Epithelial cell of esophagus (primary cell): ENCODE data around the gene TYSND1.

ENCODE experiments used
- DNase-seq: peaks from one replicate; pipeline ENCODE4 v3.0.0; 2010; ENCODE audit warnings: low read depth
- H3K4me3 ChIP-seq: 2 replicates; pipeline ENCODE4 v1.5.1; 2011; ENCODE audit warnings: mild to moderate bottlenecking, low read length, control low read depth
- TF ChIP-seq, protein P1 (sequence below): IDR thresholded peaks from 2 replicates; pipeline ENCODE4 v1.5.1; 2011; ENCODE audit warnings: low read depth, mild to moderate bottlenecking, low read length, control low read depth, inconsistent platforms; ENCODE audit not compliant: insufficient read depth; ENCODE audit errors: missing control alignments

Gene TYSND1

DNA sequence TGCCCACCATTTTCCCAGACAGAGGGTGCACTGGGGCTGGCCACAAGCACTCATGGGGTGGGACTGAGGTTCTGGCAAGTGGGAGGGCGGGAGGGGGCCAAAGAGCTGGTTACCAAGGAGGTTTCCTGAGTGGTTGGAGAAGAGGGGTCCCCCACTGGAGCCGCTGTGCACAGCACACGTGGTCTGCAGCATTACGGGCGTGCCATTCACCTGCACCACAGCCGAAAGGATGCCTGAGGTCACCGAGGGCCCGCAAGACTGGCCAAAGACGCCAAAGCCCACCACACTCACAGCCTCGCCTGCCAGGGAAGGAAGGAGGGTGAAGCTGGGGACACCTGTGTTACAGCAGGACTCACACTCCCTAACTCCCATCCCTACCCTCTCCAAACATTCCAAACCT is 3.9 kb downstream of the TYSND1 start:
- H3K4me3 ChIP-seq = no peak overlapping the region
- DNase-seq = no peak
- TF ChIP-seq, protein P1, sequence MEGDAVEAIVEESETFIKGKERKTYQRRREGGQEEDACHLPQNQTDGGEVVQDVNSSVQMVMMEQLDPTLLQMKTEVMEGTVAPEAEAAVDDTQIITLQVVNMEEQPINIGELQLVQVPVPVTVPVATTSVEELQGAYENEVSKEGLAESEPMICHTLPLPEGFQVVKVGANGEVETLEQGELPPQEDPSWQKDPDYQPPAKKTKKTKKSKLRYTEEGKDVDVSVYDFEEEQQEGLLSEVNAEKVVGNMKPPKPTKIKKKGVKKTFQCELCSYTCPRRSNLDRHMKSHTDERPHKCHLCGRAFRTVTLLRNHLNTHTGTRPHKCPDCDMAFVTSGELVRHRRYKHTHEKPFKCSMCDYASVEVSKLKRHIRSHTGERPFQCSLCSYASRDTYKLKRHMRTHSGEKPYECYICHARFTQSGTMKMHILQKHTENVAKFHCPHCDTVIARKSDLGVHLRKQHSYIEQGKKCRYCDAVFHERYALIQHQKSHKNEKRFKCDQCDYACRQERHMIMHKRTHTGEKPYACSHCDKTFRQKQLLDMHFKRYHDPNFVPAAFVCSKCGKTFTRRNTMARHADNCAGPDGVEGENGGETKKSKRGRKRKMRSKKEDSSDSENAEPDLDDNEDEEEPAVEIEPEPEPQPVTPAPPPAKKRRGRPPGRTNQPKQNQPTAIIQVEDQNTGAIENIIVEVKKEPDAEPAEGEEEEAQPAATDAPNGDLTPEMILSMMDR = no peak

- no peak overlapping the region for H3K4me3 ChIP-seq
- TF ChIP-seq, protein P1 = no peak
- DNase-seq = no peak
These were observed 6.2 kb downstream of the TYSND1 start for GRCh38 chr10:70140297-70140696.

DNA sequence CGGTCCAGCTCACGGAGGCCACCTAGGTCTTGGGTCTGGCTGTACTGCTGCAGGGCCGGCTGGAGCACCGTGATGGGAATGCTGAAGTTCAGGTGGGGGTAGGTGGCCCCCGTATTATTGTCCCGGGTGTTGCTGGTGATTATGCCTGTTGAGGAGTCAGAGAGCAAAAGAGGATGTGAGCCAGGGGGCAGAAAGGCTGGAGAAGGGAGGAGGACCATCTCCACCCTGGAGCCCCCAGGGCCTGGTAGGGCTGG is 6.6 kb downstream of the TYSND1 start:
- no peak for DNase-seq
- no peak overlapping the region for H3K4me3 ChIP-seq
- TF ChIP-seq, protein P1 = no peak

GRCh38 chr10:70139151-70139996 is 7.1 kb downstream of the TYSND1 start:
- no peak overlapping the region for H3K4me3 ChIP-seq
- no peak for DNase-seq
- TF ChIP-seq, protein P1 = no peak

DNA sequence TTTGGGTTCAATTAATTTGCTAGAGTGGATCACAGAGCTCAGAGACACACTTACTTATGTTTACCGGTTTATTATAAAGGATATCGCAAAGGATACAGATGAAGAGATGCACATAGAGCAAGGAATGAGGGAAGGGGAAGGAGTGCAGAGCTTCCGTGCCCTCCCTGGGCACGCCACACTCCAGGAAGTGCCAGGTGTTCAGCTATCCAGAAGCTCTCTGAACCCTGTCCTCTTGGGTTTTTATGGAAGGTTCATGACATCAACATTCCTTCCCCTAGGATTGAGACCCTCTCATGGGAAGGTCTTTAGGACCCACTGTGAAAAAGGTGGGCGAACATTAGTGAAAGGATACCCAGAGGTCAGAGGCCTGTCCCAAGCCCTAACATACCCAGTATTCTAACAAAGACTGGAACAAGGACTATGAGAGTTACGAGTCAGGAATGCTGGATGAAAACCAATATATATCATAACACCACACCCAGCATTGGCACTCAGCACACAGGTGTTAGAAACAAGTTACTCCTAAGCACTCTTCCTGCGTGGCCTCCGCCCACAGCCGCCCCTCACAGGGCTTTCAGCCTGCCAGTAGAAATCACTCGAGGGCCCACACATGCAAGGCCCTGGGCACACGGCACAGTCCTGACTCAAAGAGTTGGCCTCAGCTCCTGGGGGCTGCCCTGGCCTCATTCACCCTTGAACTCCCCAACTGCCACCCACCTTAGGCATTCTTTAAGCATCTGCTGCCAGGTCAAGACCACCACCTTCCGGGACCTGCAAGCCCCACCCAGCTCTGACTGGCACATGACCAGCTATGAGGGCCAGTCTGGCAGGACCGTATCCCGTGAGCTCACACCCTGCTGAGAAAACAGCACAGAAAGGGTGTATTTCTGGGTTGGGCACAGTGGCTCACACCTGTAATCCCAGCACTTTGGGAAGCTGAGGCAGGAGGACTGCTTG is 8.3 kb downstream of the TYSND1 start:
- H3K4me3 ChIP-seq = no peak overlapping the region
- TF ChIP-seq, protein P1 = no peak
- peak; percentile 54 for DNase-seq

GRCh38 chr10:70137135-70137534 is 9.4 kb downstream of the TYSND1 start:
- TF ChIP-seq, protein P1 = no peak
- DNase-seq = no peak
- H3K4me3 ChIP-seq = no peak overlapping the region
